Uterus (tissue), 2 donors: Measurements from ENCODE around the gene NOP9.

Experiments used
- CTCF ChIP-seq, 4 experiments: fragments of 200-600 bp in 2 of 4; fragments of 450-650 bp in 2 of 4; sonication (generic) in 2 of 4; IDR thresholded peaks; one replicate each; pipeline ENCODE4 v1.5.1; 2016 to 2019; ENCODE audit warnings: antibody characterized with exemption in 4 of 4, mild to moderate bottlenecking in 2 of 4, moderate library complexity in 1 of 4
- POLR2A ChIP-seq, 2 donors: fragments of 450-650 bp; IDR thresholded peaks; one replicate each; pipeline ENCODE4 v1.6.1; 2016; ENCODE audit warnings: antibody characterized with exemption in 2 of 2, mild to moderate bottlenecking in 1 of 2, moderate library complexity in 1 of 2

- TF ChIP-seq CTCF (IDR thresholded peaks at IDR 0.05): no peak
- TF ChIP-seq POLR2A (IDR thresholded peaks at IDR 0.05): no peak
Measured at GRCh38 chr14:24264298-24264697, 35.4 kb upstream of the NOP9 start.
